GM18520 (cell line): Measurements from ENCODE around the gene ZNF648.
"Not testable (repeated sequence)": the region's sequence is repeated elsewhere in the genome, so short reads cannot be mapped to it uniquely, and the experiment has no call there.

Source experiments
- ATAC-seq: cut with Tn5 transposase; IDR thresholded peaks from one replicate; pipeline ENCODE4 v1.9.1; 2021; ENCODE audit not compliant: unreplicated experiment

ZNF648 gene, protein sequence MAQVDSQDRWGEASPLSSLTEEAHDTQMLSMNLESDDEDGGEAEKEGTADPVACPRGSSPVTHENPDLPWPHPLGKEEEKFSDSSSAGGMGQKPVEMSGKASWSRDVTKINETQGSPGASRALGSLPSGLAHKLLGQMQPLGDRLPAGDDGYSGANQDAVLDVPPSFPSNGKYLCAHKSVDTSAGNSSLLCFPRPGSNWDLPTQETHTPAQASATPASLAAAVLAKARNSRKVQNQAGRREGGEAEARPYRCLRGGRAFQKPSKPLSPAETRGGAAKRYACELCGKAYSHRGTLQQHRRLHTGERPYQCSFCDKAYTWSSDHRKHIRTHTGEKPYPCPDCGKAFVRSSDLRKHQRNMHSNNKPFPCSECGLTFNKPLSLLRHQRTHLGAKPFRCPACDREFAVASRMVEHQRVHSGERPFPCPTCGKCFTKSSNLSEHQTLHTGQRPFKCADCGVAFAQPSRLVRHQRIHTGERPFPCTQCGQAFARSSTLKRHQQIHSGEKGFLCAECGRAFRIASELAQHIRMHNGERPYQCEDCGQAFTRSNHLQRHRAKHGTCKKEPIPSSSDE

DNA sequence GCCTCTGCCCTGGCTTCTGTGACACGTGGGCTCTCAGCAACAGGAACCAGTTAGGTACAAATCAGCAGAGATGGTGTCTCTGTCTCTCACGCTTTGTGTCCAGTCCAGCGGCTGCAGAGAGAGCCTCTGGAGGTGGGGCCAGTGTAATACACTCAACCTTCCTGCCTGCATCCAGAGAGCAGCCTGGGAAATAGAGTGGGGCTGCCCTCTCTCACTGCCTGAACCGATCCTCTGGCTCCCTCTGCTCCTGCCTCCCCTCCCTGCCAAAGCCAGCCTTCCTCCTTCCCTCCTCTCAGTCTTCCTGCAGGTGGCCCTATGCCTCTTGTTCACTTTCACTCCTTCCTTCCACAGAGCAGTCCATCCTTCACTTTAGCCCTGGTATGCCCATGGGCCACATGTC is at the start of gene ZNF648:
TSS of gene ZNF648 (minus strand) at position 119 of the 400 bp plus-strand sequence. CDS start 3,702 bp downstream, outside the sequence.
- no peak for ATAC-seq

DNA sequence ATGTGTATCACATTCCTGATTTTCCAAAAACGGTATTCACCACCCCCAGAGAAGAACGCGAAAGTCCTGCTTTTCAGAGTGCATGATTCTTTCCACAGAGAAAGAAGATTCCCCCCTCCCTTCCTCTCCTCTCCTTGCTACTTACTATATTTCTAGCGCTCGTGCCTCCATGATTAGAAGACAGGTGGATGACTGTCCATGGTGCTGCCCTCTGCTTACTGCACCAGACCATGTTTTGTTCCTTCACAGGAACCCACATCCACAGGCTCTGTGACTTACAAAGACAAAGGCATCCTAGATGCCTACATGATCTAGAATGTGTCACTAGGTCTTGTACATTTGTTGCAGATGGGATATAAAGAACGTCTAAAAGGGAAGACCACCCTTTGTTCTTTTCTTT is 49.1 kb upstream of the ZNF648 start:
- ATAC-seq, result no peak

DNA sequence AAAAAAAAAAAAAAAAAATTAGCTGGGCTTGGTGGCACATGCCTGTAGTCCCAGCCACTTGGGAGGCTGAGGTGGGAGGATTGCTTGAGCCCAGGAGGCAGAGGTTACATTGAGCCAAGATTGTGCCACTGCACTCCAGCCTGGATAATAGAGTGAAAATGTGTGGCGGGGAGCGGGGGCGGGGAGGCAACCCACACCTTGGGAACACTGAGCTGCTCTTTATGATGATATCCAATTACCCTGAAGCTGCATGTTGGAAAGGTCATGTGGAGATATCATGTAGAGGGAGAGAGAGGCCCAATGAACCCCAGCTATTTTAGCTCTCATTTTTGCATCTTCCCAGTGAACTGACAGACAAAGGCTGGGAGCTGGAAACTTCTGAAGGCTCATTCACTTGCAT is 48.3 kb upstream of the ZNF648 start:
- ATAC-seq, result no peak

DNA sequence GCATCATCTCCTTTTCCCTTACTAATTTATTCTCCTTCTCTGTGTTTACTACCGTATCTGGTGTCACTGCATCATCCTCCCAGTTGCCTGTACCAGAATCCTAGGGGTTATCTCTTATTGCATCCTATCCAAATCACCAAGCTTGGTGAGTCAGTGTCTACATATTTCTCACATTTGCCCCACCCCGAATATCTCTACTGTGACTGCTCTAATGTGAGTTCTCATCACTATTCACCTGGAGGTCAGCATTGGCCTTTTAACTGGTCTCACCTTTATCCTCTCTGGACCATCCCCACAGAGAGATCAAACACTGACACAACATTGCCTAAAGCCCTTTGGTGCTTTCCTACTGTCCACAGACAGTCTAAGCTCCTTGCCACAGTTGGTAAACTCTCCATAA is 45.7 kb upstream of the ZNF648 start:
- no peak for ATAC-seq

DNA sequence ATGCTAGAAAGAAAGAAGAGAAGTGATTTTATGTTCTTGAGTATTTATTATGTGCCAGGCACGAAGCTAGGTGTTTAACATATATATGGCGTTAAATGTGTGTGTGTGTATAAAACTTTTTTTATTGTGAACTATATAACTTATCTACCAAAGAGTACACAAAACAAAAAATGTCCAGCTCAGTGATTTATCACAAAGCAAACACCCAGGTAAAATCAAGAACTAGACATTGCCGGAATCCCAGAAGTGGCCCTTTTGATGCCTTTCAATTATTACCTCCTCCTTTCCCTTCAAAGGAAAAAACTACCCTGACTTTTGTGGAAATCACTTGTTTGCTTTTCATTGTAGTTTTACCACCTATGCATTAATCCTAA is 40.5 kb upstream of the ZNF648 start:
- no peak for ATAC-seq

DNA sequence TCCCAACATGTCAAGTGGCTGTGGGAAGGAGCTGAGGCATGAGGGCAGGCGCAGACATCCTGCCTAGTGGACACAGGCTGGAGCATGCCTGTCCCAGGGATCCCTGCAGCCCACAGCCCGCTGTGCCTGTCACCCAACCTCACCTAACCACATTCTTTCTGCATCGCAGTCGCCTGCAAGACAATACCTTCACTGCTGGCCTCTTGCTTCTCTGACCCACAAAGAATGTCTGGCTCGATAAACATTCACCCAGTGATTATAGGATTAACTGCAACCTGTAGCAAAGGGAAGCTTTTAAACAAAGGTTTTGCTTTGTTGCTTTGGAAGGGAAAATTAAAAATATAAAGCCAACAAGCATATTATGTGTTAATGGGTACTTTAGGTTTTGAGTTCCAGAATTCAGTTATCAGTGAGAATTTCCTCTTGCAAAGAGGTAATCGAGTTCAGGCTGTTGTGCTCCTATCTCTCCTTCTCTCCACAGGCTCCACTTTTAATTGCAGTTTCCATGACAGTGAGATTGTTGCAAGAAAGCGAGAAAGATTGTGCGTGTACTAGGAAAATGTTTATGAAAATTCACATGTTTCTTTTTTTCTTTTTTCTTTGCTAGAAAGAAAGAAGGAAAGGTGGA is 40.0 kb upstream of the ZNF648 start:
- no peak for ATAC-seq

DNA sequence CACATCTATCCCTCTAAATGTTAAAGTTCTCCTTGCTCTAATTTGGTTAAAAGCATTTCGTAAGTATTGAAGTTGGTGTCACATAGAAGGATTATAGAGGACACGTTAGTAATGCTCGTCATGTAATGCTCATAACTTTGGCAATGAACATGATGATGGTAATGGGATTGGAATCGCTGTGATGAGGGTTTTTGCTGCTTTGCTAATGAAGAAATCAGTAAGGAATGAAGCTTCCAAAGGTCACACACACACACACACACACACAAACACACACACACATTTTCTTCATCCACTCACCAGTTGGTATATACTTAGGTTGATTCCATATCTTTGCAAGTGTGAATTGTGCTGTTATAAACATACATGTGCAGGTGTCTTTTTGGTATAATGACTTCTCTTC is 36.8 kb upstream of the ZNF648 start:
- no peak for ATAC-seq

DNA sequence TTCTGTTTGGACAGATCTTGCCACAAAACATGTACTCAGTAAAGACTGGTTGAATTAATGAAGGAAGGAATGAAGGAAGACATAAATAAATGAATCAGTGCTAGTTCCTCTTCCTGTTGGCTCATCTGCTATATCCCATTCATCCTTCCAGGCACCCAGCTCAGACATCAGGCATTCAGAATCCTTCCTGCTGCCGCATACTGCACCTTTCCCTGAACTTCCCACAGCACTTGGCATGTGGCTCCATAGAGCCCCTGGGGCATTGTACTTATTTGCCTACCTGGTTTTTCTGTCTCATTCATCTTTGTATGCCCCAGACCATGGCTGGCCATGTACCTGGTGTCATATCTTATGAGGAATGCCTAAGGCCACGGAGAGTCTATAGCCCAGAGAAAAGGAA is 34.4 kb upstream of the ZNF648 start:
- no peak for ATAC-seq

DNA sequence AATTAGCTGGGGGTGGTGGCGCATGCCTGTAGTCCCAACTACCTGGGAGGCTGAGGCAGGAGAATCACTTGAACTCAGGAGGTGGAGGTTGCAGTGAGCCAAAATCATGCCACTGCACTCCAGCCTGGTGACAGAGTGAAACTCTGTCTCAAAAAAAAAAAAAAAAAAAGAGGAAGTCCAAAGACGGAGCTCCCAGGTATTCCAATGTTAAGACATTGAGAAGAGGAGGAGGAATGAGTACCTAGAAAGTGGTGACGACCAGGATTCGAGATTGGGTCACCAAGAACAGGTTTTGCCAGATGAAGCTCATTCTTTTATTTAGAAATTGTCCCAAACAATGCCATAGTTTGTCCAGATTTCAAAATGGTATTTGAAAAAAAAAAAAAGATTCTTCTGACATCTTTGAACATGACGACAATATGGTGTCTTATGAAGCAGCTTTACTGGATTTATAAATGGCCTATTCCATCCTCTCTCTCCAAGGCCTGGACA is 33.0 kb upstream of the ZNF648 start:
- not testable (repeated sequence) for ATAC-seq

DNA sequence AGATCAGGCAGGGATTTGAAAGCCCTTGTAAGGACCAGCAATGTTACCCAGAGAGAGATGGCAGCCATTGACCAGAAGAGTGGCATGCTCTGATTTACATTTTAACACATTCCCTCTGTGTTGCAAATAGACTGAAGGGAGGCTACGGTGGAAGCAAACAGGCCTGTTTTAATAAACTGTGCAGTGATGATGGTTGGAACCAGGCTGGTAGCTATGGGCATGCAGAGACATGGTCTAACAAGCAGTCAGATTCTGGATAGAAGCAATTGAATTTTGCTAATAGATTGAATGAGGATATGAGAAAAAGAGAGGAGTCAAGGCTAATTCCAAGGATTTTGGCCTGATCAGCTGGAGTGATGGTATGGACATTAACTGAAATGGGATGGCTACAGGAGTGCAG is 32.3 kb upstream of the ZNF648 start:
- no peak for ATAC-seq

DNA sequence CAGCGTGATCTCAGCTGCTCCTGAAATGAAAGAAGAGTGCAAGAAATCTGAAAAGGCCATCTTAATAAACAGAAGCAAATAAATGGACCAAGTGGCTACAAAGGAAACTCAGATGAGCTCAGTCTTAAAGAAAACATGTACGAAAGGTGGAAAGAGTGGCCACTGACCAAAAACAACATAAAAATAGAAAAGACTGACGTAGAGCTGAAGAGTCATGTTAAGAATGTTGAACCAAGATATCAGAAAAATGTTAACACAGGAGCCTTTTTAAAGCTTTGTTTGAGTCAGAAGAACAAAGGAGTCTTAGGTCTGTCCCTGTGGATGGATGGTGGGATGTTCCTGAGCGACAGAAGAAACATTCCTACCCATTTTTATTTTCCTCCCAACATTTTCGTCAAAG is 30.8 kb upstream of the ZNF648 start:
- no peak for ATAC-seq

DNA sequence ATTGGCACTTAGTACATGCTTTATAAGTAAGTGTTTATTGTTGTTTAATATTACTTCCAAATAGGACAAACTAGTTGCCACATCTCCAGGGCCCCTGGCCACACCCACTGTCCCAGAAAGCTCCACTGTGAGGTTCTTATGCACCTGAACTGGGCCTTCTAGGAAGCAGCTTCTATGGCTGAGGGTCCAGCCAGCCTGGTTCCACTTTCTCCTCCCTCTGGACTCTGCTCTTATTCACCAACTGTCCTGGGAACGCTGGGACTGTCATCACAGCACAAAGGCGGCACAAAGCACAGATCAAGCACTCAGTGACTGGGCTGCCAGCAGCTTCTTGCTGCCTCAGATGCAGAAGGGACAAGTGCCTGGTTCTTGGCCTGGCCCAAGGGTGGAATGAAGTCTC is 29.6 kb upstream of the ZNF648 start:
- no peak for ATAC-seq

DNA sequence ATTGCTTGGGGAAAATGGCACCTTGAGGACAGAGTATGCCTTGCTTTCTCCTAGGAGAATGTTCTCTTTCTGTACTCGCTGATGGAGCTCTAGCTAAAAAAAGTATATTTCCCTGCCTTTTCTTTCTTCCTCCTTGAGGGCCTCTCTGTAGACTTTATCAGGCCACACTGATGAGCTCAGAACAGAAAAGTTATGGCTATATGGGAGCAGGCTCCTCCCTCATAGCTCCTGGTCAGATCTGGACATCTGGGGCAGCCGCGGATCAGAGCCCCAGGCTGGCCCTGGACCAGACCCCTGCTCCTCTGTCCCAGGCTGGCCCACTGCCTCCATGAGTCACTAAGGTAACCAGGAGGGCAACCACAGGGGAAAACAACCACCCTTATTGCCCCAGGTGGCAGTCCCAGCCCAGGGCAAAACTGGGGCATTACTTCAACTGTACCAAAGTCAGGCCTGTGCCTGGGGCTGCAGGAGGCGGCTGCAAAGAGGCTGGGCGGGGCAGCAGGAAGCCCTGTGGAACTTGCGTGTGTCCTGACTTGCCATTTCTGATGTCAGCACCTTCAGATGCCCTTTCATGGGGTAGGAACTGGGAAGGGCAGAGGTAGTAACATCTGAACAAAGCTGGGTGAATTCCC is 26.3 kb upstream of the ZNF648 start:
- no peak for ATAC-seq

DNA sequence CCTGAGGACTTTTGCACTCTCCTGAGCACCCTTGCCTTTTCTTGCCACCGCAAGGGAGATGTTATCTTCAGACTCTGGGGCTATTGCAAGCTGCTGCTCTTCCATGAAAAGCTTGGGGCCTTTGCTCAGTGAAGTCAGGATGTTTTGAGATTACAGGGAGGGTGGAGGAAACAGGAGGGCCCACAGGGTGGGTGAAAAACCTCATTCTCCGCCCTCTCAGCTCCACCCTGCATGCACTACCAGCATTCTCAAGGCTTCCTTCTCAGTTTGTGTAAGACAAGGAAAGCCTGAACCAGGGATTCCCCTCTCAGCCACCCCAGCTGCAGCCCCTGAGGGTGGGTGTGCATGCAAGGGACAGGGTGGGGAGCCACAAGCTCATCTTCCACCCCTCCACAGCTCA is 25.8 kb upstream of the ZNF648 start:
- ATAC-seq, result no peak

DNA sequence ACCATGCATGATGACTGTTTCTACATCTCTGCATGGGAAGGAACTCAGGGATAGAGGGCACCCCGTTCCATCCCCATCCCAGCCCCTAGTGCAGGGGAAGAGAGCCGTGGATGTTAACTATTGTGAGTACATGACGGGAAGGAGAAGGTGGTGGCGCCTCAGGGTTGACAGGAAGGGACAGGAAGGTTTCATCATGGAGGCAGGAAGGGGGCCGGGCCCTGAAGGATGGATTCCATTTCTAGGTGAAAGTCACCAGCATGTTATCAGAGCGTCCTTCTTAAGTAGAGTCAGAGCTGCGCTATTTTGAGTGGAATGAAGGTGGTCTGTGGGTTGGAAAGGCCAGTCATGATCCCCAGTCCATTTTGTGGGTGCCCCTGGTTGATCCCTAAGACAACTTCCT is 25.1 kb upstream of the ZNF648 start:
- ATAC-seq, result no peak

DNA sequence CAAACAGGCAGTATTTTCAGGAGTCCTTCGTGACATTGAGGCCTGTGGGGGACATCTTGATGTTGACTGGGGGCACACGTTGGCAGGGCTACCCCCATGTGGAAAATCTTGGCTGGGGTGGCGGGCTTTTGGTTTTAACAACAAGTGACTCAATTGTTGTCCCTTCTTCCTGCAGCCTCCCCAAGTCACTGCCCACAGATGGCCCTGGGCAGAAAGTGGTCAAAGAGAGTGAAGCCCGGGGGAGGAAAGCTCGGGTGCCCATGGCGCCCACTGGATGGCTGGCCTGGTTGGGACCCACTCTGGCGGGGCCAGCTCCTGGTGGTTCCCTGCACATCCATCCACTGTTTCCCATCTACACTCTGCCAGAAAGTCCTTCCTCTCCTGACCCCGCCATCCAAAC is 24.6 kb upstream of the ZNF648 start:
- ATAC-seq, result no peak

DNA sequence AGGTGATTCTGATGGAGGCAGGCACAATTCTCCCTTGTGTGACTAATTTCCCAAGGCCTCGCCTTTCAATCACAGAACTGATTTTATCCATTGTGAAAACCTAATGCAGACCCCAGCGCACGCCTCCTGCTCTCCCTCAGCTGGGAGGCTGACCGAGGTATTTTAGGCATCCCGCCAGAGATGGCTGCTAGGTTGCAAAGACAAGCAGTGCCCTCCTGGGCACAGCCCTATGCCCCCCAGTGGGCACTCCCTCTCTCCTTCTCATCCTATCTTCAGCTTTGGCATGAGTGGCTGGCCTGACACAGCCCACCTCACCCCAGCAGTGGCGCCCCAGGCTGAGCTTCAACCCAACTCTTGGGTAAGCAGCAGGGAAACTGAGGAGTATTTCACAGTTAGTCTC is 24.2 kb upstream of the ZNF648 start:
- ATAC-seq, result no peak

DNA sequence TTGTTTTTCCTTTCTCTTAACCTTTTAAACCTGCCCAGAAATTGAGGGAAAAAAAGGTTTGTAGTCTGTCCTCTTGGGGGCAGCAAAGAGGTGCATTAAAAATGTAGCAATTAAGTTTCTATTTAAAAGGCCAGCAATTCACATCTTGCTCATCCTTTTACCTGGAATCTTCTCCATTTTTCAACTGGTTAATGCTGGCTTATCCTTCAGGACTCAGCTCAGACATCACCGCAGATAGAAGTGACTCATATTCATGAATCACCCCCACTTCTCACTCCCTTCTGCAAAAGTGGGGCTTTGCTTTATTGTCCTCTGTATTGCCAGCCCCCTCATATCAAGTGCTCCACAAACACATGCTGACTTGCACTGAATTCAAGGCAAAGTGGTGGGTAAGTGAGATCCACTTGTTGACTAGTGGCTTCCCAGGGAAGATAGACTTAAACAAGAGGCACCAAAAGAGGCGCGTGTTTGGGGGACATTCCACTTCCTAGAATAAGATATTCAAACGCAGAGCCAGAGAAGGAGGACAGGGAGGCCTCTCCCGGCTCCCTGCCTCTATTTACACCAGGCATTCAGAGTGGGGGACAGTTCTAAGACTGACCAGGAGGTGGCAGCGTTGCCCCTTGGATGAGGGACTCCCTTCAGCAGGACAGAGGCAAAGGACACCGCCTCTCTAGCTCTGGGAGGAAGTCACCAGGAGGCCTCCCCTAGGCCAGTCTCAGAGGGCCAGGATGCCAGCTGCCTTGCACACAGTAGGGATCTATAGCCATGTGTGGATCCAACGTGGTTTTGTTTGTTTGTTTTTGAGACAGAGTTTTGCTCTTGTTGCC is 23.2 kb upstream of the ZNF648 start:
- no peak for ATAC-seq

DNA sequence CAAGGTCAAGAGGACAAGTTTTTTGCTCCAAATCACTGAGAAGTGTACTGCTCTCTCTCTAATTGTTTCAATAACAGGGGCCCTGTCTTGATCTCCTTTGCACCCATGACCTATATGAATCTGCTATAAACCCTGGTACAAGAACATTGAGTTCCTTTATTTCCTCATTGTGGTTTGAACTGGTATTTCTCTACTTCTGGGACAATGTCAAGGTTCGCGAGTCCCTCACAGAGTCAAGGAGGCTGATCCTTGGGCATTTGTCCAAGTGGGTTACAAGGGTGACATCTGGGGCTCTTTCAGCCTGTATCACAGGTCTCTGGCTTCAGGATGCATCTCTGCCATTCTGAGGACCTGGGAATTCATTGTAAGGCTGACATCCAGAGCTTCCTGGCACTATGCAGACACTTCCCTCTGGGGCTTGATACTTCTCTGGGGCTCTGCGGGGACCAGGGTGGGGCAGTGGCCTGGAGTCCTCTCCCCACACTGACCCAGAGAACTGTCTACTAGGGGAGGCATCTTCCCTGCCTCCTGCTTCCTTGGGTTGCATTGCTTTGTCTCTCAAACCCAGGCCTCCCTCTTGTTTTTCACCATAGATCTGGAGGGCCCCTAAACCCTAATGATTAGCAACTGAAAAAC is 22.5 kb upstream of the ZNF648 start:
- no peak for ATAC-seq

DNA sequence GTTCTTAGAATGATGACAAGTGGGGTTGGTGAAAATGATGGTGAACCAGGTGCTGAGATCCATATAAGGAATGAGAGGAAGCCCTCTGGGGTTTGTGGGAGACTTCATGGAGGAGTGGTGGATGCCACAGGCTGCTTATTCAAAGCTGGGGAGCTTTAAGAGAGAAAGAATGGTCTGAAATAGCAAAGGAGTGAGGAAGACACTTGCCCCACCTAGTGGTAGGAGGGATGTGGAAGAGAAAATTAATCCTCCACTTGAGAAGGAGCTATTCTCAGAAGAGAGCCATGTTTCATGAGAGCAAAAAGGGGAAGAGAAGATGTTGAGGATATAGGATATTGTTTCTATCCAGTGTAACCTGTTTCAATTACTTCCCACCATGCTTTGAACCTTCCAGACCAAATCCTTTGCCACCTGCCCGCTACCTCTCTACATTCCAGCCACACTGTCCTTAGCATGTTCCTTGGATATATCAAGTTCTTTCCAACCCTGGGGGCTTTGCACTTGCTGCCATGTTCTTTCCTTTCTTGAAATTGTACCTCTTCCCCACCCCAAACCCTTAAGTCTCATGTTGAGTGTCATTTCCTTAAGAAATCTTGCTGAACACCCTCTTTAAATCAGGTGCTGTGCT is 19.6 kb upstream of the ZNF648 start:
- no peak for ATAC-seq
